Esophagus squamous epithelium (tissue), 4 donors: ENCODE measurements around the gene DNAJC5G.

ENCODE experiments used
- POLR2A ChIP-seq, 4 donors: fragments of 450-650 bp; IDR thresholded peaks; one replicate each; pipeline ENCODE4 v1.6.1; 2017; ENCODE audit warnings: antibody characterized with exemption in 4 of 4, mild to moderate bottlenecking in 4 of 4, moderate library complexity in 3 of 4
- TF ChIP-seq, protein P1 (sequence below), 6 experiments: fragments of 450-650 bp in 4 of 6; fragments of 200-600 bp in 2 of 6; sonication (generic) in 2 of 6; IDR thresholded peaks; one replicate each; pipeline ENCODE4 v1.5.1; 2016 to 2019; ENCODE audit warnings: antibody characterized with exemption in 6 of 6, mild to moderate bottlenecking in 4 of 6, moderate library complexity in 4 of 6

DNA sequence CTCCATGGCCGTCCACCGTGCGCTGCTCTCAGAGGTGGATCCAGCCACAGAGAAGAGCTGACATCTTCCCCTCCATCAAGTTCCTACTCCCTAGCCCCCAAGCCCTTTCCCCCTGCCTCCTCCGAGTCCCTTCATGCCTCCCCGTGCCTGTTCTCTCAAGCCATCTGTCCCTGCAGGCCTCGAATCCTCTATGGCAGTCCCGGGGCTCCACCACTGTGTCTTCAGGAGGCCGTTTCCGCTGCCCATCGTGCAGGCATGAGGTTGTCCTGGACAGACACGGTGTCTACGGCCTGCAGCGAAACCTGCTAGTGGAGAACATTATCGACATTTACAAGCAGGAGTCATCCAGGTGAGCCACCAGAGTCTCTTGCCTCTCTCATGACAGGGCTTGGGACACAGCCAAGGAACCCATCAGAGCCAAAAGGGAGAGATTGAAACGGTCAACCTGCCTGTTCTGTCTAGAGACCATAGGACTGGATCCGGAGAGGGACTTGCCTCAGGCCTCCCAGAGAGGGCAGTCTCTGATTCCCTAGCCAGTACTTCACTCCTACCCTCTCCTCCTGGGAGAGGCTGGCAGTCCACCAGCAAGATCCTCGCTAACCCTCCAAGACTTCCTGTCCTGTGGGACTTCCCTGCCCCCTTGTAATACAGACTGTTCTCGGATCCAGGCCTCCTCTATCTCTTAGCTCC lies 23.3 kb downstream of the DNAJC5G start:
- TF ChIP-seq, protein P1, sequence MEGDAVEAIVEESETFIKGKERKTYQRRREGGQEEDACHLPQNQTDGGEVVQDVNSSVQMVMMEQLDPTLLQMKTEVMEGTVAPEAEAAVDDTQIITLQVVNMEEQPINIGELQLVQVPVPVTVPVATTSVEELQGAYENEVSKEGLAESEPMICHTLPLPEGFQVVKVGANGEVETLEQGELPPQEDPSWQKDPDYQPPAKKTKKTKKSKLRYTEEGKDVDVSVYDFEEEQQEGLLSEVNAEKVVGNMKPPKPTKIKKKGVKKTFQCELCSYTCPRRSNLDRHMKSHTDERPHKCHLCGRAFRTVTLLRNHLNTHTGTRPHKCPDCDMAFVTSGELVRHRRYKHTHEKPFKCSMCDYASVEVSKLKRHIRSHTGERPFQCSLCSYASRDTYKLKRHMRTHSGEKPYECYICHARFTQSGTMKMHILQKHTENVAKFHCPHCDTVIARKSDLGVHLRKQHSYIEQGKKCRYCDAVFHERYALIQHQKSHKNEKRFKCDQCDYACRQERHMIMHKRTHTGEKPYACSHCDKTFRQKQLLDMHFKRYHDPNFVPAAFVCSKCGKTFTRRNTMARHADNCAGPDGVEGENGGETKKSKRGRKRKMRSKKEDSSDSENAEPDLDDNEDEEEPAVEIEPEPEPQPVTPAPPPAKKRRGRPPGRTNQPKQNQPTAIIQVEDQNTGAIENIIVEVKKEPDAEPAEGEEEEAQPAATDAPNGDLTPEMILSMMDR (IDR thresholded peaks at IDR 0.05) = no peak
- TF ChIP-seq POLR2A (IDR thresholded peaks at IDR 0.05) = no peak
